GM18498 (cell line): ENCODE data around the gene EFCAB5.
"Not testable (repeated sequence)": the region's sequence is repeated elsewhere in the genome, so short reads cannot be mapped to it uniquely, and the experiment has no call there.

ENCODE experiments used
- ATAC-seq: cut with Tn5 transposase; IDR thresholded peaks from one replicate; pipeline ENCODE4 v1.9.1; 2021; ENCODE audit warnings: mild to moderate bottlenecking, moderate library complexity; ENCODE audit not compliant: unreplicated experiment

Gene EFCAB5

DNA sequence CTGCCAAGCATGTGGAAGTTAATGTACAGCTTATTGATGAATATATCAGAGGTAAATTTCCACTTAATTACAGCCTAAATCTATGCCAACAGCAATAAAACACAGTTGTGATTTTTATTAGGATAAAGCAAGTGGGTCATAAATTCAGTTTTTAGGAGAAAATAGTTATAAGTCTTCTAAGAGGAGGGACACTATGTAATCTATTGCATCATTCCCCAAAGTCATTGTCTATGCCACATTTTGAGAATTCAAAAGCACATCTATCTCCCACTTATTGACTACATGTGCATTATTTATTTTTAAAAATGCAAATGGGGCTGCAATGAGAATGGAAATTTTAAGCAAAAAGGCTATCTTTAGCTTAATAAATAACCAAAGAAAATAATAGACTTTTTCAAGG is 151.5 kb downstream of the EFCAB5 start:
- no peak for ATAC-seq

DNA sequence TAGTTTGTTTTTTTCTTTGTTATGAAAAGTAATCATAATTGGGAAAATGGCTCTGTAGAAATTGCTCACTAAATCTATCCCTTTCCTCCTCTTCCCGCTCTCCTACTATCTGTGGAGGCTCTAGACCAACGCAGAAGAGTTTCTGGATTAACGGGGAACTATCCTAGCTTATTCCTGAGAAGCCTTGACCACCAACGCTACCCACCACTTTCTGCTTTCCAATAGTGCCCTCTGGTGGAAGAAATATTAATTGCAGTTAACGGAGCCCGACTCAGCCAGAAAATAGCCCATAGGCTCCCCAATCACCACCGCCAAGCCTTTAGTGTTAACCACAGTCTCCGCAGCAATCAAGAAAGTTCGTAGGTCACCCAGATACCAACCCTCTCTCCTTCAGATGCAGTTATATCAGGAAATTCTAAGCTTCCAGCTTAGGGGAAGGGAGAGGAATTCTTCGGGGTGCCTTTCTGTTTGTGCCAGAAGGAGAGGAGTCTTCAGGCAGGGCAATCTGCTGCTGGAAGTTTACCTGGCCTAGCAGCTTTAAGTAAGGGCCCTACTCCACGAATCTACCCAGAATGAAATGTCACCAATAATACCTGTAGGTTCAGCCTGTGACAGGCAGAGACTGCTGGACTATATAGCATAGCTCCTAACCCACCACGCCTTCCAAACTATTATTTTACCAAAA is 152.2 kb downstream of the EFCAB5 start:
- ATAC-seq: no peak

DNA sequence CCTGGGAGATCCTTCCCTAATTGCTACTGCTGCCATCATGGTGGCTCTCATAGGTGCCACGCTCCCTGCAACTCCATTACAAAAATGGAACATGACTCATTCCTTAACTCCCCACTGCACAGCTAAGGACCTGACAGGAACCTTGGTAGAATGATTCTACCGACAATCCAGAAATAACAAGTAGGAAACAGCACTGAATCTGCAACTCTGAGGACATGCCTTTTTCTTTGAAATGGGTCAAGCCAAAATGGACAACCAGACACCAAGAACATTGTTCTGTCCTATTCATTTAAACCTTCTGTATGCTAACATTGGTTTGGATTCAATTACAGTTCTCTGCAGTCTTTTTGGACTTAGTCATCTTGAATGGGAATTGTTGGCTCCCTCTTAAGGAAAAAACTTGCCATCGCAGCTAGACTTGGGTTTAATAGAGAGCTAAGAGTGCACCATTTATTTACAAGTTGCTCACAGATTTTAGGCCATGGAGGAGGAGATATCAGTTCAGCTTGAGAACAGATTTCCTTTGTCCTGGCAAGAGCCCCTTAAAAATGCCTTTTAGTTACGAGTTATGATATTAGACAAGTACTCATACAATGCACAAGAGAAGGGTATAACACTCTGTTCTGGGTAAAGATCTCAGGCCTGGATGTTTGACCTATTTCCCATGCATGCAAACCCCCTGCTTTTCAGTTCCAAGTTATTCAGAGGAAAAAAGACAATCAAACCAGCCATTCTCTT is 154.2 kb downstream of the EFCAB5 start:
- no peak for ATAC-seq

DNA sequence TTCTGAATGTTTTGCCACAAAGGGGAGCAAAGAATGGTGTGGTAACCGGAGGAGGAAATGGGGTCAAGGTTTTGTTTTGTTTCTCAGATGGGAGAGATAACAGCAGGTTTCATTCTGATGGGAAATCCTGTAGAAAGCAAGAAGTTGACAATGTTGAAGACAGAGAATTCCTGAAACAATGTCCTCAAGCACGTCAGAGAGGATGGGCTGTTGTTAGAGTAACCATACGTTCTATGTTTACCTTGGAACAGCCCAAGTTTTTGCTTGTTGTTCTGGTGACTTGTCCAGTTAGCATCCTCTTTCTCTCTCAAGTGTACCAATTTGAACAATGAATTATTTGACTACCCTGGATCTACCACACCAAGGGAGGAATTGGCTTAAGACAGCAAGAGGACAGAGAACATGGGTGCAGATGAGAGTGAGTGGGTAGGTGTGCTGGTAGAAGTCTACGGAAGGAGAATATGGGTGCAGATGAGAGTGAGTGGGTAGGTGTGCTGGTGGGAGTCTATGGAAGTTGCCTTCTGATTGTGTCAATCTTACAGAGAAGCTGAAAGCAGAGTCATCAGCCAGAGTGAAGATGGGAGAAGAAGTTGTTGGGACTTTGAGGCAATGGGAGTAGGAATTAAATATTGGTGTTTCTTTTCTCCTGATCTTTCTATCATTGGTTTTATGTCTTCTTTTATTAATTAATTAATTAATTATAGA is 160.4 kb downstream of the EFCAB5 start:
- ATAC-seq: no peak

DNA sequence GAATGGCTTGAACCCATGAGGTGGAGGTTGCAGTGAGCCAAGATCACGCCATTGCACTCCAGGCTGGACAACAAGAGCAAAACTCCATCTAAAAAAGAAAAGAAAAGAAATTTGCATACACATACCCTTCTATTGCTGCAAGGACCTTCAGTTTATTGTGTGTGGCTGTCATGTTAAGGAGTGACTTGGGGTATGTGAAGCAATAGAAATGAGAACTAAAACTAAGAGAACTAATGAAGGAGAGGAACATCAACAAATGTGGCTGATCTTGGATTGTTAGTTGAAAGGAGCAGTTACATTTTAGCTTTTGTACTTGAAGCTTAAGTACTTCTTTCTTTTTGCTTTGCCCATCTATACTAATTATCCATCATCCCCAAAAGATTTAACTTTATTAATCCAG is 162.5 kb downstream of the EFCAB5 start:
- ATAC-seq: no peak

DNA sequence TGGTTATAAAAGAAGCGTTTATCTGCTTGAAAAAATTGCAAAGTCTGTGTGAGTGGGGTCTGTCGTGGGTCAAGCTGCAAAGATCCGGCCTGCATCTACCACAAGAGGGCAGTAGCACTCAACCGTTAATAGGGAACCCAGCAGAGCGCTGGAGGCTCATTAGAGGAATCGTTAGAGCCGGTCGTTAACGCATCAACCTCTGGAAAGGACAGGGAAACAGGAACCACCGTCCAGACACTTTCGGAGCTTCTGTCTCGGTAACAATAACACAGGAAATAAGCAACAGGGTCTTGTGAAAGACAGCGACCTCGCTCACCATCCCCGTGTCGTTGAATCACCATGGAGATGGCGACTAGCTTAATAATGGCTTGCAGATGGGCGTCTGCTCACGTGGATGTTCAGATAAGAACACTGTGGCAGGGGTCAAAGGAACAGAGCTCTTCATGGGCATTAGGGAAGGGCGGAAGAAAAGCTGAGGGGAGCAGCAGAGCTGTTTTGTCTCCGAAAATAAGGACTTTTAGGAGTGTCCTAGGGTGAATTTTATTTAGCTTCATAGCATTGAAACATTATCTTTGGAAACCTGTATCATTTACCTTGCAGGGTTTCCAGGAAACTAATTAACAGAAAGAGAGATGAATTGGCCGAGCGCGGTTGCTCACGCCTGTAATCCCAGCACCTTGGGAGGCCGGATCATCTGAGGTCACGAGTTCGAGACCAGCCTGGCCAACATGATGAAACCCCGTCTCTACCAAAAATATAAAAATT is 163.3 kb downstream of the EFCAB5 start:
- peak; percentile 63 for ATAC-seq

DNA sequence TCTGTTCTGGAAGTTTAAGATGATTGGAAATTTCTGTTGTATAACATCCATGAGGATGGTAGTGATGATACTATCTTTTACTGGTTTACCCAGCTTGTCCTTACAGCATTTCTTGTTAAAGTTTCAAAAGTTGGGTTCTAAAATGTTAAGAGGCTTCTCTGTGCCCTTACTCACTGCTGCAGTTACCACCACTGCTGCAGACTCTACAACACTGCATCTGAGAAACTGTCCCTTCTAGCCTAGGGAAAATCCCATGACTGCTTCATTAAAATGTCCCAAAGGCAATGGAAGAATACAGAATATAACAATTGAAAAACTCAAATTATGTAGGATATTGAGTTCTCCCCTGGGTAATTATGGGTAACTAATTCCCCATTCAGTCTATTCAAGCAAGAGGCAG is 171.4 kb downstream of the EFCAB5 start:
- ATAC-seq: no peak

DNA sequence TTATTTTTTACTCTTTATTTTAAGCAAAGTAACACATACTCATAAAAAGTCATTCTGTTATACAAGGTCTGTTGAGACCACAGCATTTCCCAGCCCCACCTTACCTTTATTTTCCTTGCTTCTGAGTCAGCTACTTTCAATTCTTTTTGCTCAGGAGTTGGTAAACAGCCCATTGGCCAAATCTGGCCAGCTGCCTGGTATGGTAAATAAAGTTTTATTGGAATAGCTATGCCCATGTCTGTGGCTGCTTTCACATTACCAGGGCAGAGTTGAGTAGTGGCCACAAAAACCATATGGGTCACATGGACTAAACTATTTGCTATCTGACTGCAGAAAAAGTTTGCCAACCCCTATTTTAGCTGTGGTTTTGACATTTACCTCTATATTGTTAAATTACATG is 171.8 kb downstream of the EFCAB5 start:
- no peak for ATAC-seq

DNA sequence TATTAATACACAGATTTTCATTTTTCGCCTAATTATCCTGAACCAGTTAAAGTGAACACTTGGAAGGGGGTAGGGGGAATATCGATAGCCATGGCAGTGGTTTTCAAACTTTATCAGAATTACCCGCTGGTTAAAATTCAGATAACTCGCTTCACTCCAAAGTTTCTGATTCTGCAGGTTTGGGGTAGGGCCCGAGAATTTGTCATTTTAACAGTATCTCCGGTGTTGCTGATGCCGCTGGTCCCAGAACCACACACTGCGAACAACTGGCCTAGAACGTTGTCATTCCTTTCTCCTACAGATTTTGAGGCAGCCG is 174.9 kb downstream of the EFCAB5 start:
- ATAC-seq: peak; percentile 26

DNA sequence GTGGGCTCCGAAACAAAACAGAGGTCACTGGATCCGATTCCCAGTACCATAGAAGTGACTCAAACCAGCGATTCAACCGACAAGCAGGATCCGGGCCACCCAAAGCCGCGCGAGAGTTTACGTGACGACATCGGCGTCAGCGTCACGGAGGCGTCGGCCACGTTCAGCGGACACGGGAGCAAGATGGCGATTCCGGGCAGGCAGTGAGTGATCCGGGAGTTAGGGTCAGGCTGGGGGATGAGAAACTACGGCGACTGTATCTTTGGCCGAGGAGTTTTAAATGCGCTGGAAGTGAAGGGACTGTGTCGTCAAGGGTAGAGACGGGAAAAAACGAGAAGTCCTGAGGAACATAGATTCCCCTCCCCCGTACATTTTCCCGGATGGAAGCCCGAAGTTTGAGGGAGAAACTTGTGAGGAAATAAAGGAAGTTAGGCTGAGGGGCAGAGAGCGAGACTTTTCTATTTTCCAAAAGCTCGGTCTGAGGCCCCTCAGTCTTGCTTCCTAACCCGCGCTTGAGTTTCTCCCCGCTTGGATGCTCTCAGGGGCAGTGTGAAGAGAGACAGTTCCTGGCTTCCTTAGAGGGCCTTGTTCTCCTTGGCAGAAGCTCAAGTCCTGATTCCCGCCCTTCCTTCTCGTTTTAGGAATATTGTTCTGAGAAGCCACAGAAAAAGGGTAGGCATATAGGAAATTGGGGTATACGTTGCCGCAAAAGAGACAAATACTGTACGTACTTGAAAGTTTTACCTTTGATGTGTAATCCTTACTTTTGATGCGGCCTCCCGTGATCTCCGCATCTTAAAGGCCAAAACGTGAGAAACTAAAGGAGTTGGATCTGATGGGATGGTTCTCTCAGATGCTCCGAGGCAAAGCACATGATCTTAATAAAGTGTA is 175.5 kb downstream of the EFCAB5 start, which contains the start of gene NSRP1:
Gene NSRP1, plus strand, starts transcription at position 156 of the 891 bp plus-strand sequence. Its CDS starts 28 bp downstream, at position 184.
- ATAC-seq: peak; percentile 81

DNA sequence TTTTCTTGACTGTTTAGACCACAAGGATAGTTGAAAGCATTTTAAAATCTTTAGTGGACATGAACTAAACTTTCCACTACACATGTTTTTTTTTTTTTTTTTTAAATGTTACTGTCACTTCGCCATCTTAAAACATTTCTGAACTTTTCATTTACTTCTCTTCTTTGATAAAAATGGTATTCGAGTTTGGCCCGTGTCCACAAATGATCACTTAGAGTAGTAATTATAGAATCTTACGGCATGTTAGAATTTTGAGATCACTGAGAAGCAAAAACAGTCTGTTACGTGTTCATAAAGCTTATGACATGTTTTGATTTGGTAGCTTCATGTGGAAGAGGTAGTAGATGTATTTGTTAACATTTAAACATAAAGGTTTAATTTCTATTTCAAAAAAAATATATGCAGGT is 176.2 kb downstream of the EFCAB5 start:
- no peak for ATAC-seq

DNA sequence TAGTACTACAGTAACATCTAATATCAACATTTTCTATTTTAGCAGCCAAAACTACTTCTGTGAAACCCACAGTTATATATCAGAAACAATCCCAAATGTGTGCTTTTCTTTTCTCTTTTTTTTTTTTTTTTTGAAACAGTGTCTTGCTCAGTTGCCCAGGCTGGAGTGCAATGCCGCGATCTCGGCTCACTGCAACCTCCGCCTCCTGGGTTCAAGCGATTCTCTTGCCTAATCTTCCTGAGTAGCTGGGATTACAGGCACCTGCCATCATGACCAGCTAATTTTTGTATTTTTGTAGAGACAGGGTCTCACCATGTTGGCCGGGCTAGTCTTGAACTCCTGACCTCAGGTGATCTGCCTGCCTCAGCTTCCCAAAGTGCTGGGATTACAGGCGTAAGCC is 177.2 kb downstream of the EFCAB5 start:
- ATAC-seq: not testable (repeated sequence)

DNA sequence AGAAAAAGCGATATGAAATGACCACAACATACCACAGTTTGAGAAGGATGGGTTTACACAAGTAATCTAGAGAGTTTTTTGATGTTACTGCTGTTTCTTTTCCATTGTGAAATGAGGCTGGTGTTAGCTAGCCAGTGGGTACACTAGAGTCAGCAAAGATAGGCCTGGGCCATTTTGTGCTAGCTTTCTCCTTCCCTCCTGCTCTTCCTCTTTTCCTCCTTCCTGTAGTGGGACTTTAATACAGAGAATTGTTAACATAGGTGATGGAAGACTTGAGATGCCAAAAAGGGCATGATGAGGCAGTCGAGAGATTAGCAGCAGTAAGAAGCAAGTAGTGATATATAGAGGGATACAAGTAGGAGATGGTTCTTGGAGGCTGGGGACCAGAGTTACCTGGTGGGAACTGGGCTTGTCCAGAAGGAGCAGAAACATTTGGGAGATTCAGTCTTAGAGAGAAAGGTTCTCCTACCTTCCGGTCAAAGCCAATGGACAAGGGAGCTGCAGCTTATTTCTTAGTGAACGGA is 182.9 kb downstream of the EFCAB5 start:
- no peak for ATAC-seq

DNA sequence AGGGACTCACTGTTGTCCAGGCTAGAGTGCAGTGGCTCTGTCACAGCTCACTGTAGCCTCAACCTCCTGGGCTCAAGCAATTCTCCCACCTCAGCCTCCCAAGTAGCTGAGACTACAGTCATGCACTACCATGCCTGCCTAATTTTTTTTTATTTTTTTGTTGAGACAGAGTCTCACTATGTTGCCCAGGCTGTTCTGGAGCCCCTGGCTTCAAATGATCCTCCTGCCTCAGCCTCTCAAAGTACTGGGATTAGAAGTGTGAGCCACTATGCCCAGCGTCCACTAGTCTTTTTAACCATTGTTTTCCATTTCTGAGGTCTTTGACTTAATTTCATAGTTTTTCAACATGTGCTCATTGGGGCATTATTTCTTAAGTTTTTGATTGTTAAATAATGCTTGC is 188.7 kb downstream of the EFCAB5 start:
- ATAC-seq: no peak

DNA sequence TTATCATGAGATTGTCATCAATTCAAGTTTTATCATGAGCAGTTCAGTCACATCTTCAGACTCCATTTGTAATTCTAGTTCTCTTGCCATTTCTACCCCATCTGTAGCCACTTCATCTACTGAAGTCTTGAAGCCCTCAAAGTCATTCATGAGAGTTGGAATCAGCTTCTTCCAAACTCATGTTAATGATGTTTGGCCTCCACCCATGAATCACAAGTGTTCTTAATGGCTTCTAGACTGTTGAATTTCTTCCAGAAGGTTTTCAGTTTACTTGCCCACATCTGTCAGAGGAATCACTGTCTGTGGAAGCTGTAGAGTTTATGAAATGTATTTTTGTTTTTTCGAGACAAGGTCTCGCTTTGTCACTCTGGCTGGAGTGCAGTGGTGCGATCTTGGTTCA is 191.2 kb downstream of the EFCAB5 start:
- ATAC-seq: no peak

DNA sequence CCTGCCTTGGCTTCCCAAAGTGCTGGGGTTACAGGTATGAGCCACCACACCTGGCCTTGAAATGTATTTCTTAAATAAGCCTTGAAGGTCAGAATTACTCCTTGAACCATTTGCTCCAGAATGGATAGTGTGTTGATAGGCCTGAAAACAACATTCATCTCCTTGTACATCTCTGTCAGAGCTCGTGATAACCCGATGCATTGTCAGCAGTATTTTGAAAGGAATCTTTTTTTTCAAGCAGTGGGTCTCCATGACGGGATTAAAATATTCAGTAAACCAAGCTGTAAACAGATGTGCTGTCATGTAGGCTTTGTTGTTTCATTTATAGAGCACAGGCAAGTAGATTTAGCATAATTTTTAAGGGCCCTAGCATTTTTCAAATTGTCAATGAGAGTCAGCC is 191.8 kb downstream of the EFCAB5 start:
- no peak for ATAC-seq

DNA sequence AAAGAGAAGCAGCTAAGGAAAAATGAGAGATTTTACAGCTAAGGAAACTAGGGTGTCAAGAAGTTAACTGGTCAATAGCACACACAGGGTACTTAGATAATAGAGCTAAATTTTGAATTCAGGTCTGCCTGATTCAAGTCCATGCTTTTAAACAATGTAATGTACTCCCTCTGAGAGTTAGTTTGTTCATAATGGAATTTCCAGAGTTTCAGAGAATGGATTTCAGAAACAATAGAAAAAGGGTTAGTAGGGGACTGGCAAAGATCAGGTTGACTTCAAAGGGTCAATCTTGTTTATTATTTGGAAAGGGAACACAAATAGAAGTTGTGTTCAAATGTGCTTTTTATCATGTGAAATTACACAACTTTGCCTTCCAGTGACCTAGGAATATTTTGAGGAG is 193.1 kb downstream of the EFCAB5 start:
- no peak for ATAC-seq

DNA sequence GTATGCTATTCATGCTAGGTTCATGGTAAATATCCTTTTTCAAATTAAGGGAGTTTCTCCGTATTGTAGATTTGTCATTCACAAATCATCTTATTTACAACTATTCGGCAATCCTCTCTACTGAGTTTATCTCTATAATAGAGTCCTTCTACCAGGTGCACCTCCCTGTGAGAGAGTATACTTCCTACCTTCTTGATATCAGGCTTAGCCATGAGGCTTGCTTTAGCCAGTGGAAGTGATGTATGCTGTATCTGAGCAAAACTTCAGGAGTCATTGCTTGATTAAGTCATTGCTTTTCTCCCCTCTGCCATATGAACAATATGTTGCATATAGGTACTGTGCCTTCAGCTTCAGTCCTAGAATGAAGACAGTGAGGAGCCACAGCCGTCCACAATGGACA is 195.7 kb downstream of the EFCAB5 start:
- ATAC-seq: no peak

DNA sequence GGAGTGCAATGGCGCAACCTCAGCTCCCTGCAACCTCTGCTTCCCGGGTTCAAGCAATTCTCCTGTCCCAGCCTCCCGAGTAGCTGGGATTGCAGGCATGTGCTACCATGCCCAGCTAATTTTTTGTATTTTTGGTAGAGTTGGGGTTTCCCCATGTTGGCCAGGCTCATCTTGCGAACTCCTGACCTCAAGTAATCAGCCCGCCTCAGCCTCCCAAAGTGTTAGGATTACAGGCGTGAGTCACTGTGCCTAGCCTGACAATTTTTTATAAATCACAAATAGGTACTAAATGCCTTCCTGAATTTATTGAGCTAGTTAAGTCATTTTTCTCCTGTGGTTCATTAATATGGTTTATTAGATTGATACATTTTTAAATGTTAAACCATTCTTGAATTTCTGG is 206.4 kb downstream of the EFCAB5 start:
- not testable (repeated sequence) for ATAC-seq

DNA sequence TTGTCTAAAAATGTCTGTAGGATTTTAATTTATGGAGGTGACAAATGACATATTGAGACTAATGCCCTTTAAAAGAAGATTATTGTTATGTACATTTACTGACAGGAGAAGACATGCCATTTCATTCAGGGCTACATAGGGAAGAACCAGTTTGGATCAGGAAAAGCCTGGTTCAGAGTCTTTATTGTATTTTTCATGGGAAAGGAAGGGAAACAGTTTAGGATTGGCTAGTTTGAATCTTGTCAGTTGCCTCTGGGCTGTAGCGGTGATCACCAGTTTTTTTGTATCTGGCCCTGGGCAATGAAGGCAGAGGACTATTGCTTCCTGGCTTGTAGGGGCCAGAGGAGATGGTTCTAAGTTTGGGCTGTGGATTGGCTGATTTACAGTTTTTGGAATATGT is 206.9 kb downstream of the EFCAB5 start:
- no peak for ATAC-seq
